ENCODE measurements around the gene HDAC9.

The HDAC9 gene

GRCh38 chr7:18788026-18788425 lies 292.5 kb downstream of the HDAC9 start:
- no peak for DNase-seq (ENCODE audit: low spot score)

GRCh38 chr7:18792871-18793595 lies 297.5 kb downstream of the HDAC9 start:
- DNase-seq (ENCODE audit: low spot score), result no peak

- DNase-seq (ENCODE audit: low spot score), result no peak
Observed at GRCh38 chr7:18796216-18796615, 300.7 kb downstream of the HDAC9 start.

DNA sequence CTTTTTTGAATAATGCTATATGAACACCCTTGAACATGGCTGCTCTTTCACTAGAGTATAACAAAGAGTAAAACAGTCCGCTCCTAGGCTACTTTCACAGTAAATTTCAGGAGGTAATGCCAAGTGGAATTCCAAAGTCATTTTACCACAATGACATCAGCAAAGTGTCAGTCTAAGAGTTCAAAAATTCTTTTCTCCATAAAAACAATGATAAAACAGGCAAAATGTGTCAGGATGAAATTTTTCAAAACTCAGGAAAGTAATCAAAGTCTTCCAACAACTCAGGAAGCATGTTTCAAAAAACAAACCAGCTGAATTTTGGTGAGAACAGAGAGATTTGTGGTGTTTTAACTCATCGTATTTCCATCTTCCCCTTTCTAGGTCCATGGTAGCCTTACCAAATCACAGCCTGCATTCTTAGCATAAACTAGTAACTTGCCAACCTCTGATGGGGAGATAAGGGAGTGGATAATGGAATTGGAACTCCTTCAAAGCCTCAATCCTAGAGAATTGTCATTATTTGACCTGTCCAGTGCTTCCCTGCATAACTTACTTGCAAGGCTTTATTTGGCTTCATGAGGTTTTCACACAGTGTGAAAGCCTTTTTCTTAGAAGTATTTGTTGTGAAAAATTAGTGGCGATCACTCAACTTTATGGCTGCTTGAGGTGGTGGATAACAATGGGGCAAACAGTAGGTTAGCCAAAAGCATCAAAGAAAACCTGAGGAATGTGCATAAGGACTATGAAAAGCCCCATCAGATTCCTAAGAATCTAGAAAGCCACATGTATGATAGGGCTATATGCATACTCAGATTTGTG lies 302.7 kb downstream of the HDAC9 start:
- DNase-seq (ENCODE audit: low spot score), result no peak

- DNase-seq (ENCODE audit: low spot score), result no peak
Observed at GRCh38 chr7:18799899-18800298, 304.4 kb downstream of the HDAC9 start.

- no peak for DNase-seq (ENCODE audit: low spot score)
Observed at GRCh38 chr7:18803923-18804322, 308.4 kb downstream of the HDAC9 start.

DNA sequence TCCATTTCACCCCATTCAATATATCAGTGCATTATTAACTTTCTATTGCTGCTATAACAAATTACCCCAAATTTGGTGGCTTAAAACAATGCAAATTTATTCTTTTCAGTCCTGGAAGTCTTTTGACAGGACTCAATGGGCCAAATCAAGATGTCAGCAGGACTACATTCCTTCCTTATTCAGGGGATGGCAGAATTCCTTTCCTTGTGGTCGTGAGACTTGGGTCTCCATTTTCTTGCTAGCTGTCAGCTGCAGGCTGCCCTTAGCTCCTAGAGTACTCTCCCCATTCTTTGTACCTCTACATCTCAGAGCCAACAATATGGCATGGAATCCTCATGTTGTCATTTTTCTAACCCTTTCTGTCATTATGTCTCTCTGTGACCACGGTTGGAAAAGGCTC lies 310.6 kb downstream of the HDAC9 start:
- no peak for DNase-seq (ENCODE audit: low spot score)

GRCh38 chr7:18808026-18808425 lies 312.5 kb downstream of the HDAC9 start:
- DNase-seq (ENCODE audit: low spot score), result no peak

- DNase-seq (ENCODE audit: low spot score), result no peak
Observed at GRCh38 chr7:18815261-18815960, 319.9 kb downstream of the HDAC9 start.

DNA sequence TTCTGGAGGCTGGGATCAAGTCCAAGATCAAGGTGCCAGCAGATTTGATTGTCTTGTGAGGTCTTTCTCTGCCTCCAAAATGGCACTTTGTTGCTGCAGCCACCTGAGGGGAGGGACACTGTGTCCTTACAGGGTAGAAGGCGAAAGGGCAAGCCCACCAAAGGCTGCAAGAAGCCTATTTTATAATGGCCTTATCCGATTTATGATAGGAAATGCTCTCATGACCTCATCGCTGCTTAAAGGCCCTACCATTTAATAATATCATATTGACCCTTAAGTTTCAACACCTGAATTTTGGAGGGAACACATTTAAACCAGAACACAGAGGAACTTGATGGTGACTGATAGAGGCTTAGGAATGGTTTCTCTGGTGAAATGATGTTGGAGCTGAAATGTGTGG lies 325.4 kb downstream of the HDAC9 start:
- DNase-seq (ENCODE audit: low spot score), result no peak

DNA sequence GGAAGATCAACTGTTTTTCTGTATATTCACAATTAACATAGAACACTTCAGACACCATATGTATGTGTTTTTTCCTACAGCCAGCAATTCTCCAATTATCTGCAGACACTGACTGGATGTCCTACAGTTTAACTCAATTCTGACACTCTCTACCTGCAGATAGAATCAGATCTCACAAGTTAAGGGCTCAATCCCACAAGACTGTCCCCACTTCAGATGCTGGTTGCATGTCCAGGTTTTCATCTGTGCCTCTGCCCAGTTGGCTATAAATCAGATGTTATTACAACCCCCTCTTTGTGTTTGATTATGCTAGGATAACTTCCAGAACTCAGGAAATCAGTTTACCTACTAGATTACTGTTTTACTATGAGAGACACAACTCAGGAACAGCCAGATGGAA lies 326.0 kb downstream of the HDAC9 start:
- no peak for DNase-seq (ENCODE audit: low spot score)

- no peak for DNase-seq (ENCODE audit: low spot score)
Observed at GRCh38 chr7:18824157-18824556, 328.6 kb downstream of the HDAC9 start.

DNA sequence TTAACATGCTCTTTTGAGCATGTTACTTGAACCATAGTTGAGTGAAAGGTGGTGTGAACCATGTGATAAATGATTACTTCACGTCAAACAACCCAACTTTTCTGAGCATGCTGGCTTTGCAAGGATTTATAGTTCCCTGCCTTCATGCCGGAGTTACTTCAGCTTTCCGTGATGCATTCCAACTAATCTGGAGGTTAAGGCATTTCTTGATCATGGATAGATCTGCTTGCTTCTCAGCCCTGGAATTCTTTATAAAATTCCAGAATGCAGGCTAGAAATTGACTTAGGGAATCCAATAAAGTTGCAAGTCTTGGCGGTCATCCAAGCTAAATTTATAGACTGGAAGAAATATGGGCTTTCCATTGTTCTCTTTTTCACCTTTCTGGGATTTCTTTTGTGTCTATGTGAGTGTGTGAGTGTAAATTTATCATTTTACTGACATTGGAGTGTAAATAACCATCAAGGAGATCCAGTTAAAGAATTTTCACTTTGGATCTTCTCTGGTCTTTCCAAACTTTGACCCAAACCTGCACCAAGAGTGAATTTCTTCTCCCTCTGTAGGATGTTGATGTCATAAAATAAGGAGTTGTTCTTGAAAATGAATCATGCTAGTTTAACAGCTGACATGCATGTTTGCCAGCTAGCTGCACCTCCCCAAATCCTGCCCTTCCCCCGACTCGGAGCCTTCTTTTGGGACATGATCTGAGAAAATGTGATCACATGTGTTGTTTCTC lies 332.9 kb downstream of the HDAC9 start:
- DNase-seq (ENCODE audit: low spot score), result peak; percentile 17

GRCh38 chr7:18828994-18829857 lies 333.7 kb downstream of the HDAC9 start:
- peak; percentile 5 for DNase-seq (ENCODE audit: low spot score)

DNA sequence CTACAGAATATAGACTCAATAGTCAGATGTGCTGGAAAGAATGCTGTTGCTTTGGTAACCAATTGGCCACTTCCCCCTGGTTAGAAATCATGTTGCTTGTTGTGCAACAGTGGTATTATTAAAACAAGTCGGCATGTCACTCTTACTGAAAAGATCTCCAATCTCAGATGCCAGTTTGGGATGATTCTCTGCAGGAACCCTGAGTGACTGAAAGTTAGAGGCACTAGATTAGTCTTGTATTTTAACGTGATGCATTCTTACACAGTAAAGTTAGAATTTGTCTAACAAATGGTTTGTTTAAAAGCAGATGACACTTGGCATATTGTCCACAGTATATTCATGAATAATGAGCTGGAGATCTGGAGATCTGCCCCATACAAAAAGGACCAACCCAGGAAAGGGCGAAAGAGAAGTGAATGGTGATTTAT lies 334.3 kb downstream of the HDAC9 start:
- DNase-seq (ENCODE audit: low spot score), result peak; percentile 69

DNA sequence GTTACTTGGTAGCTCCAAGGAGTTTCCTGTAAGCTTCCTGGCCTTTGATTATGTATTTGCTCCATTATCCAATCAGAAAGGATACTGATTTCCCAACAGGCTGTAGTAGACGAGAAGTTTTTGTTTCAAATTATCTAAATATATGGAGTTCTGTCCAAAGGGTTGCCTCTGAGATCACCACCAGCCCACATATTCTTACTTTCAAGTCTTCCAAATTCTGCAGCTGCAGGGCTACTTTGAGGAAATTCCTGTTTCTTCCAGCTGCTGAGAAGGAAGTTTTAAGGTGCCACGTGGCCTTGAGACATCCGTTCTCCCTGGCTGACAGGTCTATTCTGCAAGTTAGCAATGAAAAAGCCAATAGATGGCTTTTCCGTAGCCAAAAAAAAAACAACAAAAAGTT lies 335.9 kb downstream of the HDAC9 start:
- peak; percentile 5 for DNase-seq (ENCODE audit: low spot score)

GRCh38 chr7:18831943-18832342 lies 336.4 kb downstream of the HDAC9 start:
- DNase-seq (ENCODE audit: low spot score), result no peak

- DNase-seq (ENCODE audit: low spot score), result no peak
Observed at GRCh38 chr7:18834577-18834976, 339.0 kb downstream of the HDAC9 start.

- DNase-seq (ENCODE audit: low spot score), result no peak
Observed at GRCh38 chr7:18835001-18835690, 339.6 kb downstream of the HDAC9 start.

- DNase-seq (ENCODE audit: low spot score), result no peak
Observed at GRCh38 chr7:18843979-18844378, 348.4 kb downstream of the HDAC9 start.

DNA sequence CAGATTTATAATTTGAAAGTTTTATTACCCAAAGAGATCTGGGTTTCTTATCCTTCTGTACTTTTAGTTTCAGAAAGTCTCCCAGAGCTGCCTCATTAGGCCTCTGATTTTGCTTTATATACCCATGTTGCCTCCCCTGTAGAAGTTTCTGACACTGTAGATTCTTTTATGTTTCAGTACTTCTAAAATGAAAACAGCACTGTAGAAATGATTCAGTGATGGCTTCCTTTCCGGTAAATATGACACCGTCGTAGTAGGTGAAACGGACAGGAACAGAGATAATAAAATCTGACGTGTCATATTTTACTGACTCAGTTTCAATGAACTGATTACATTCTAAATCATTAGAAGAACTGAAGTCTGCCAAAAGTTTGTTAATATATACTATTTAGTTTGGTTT lies 349.2 kb downstream of the HDAC9 start:
- DNase-seq (ENCODE audit: low spot score), result no peak

Measured in GM03348 (cell line).